Measurements from ENCODE around the gene MYOD1. TPM values are rescaled to one million over a fixed set of nuclear protein-coding genes. Genes with fewer than 3 reads are reported as not detected.

The MYOD1 gene
- total and polyA plus RNA-seq, 3 experiments from 2014 or later: not detected

DNA sequence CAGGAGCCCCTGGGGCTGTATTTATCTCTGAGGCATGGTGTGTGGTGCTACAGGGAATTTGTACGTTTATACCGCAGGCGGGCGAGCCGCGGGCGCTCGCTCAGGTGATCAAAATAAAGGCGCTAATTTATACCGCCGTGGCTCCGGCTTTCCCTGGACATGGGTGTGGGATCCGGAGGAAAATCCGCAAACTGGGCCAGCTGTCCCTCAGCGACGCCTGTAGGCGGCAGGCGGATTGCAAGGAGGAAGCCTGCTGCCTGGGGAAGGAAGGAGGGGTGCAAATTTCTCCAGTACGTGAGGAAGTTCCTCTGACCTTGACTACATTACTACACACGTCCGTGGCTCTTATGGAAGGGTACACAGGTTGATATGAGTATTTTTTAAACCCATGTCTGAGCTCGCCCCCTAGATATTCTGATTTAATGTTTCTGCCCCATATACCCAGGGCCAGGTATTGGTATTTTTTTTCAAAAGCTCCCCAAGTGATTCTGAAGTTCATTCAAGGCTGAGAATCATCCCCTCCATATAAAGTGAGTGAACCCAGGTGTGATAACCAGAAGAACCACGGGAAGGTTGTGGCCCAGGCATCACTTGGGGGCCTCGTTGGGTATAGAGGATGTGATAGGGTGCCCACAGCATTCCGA is 2.8 kb downstream of the MYOD1 start:
- Histone ChIP-seq H3K27ac (ENCODE audit: low read depth, low read length) (no peak overlapping the region), H3K4me1 (ENCODE audit: insufficient read depth, low read length) (no peaks in the 10 kb centered on the region), H3K9me3 (ENCODE audit: low read length) (no peaks in the 10 kb centered on the region), H3K4me3 (ENCODE audit: low read length) (no peak overlapping the region), H3K36me3 (ENCODE audit: insufficient read depth, low read length) (no peaks in the 10 kb centered on the region), H3K27me3 (ENCODE audit: insufficient read depth, low read length, poor library complexity, severe bottlenecking) (peaks cover 7% of the 10 kb centered on the region)
- Mint-ChIP-seq H3K9me3 (no peaks in the 10 kb centered on the region), H3K27me3 (peaks cover 31 to 44% of the 10 kb centered on the region in 2 donors), H3K4me1 (no peaks in the 10 kb centered on the region), H3K4me3 (no peak overlapping the region), H3K36me3 (no peaks in the 10 kb centered on the region), H3K27ac (no peak overlapping the region)
- ChIA-PET POLR2A (no interaction called here), CTCF (interaction anchor here (1.2 kb wide), 1 partner anchor 9 kb away, joined by 4 read pairs; no protein-coding TSS in a partner anchor)
- no peak for DNase-seq

- H3K27me3 Mint-ChIP-seq: peaks cover 33 to 54% of the 10 kb centered on the region in 2 donors
- CTCF ChIA-PET: no interaction called here
- H3K27me3 ChIP-seq (ENCODE audit: insufficient read depth, low read length, poor library complexity, severe bottlenecking): peaks cover 7% of the 10 kb centered on the region
Observed at GRCh38 chr11:17724020-17724908, 4.9 kb downstream of the MYOD1 start.

GRCh38 chr11:17725174-17725573 is 5.8 kb downstream of the MYOD1 start:
- H3K9me3 ChIP-seq (ENCODE audit: low read length): no peaks in the 10 kb centered on the region
- H3K4me3 ChIP-seq (ENCODE audit: low read length): no peak overlapping the region
- no peaks in the 10 kb centered on the region for H3K4me1 ChIP-seq (ENCODE audit: insufficient read depth, low read length)
- no peak overlapping the region for H3K27ac ChIP-seq (ENCODE audit: low read depth, low read length)
- H3K27me3 ChIP-seq (ENCODE audit: insufficient read depth, low read length, poor library complexity, severe bottlenecking): peaks cover 7% of the 10 kb centered on the region
- no peak overlapping the region for H3K4me3 Mint-ChIP-seq
- H3K36me3 Mint-ChIP-seq: no peaks in the 10 kb centered on the region
- no peak overlapping the region for H3K27ac Mint-ChIP-seq
- no peaks in the 10 kb centered on the region for H3K9me3 Mint-ChIP-seq
- ChIA-PET CTCF (no interaction called here), POLR2A (no interaction called here)
- no peaks in the 10 kb centered on the region for H3K4me1 Mint-ChIP-seq
- no peaks in the 10 kb centered on the region for H3K36me3 ChIP-seq (ENCODE audit: insufficient read depth, low read length)
- H3K27me3 Mint-ChIP-seq: peaks cover 38 to 59% of the 10 kb centered on the region in 2 donors
- DNase-seq: peak in 1 of 5 donors; percentile 8

More at GRCh38 chr11:17724020-17724908, 4.9 kb downstream of the MYOD1 start:
- H3K4me1 ChIP-seq (ENCODE audit: insufficient read depth, low read length): no peaks in the 10 kb centered on the region
- no peaks in the 10 kb centered on the region for H3K36me3 ChIP-seq (ENCODE audit: insufficient read depth, low read length)
- no peak overlapping the region for H3K27ac Mint-ChIP-seq
- DNase-seq: peak in 1 of 5 donors; percentile 13
- no peaks in the 10 kb centered on the region for H3K9me3 ChIP-seq (ENCODE audit: low read length)
- H3K4me1 Mint-ChIP-seq: no peaks in the 10 kb centered on the region
- no peak overlapping the region for H3K4me3 ChIP-seq (ENCODE audit: low read length)
- H3K27ac ChIP-seq (ENCODE audit: low read depth, low read length): no peak overlapping the region
- H3K9me3 Mint-ChIP-seq: no peaks in the 10 kb centered on the region
- no peak overlapping the region for H3K4me3 Mint-ChIP-seq
- H3K36me3 Mint-ChIP-seq: no peaks in the 10 kb centered on the region
- POLR2A ChIA-PET: no interaction called here

- Histone ChIP-seq H3K27me3 (ENCODE audit: insufficient read depth, low read length, poor library complexity, severe bottlenecking) (peaks cover 14% of the 10 kb centered on the region), H3K36me3 (ENCODE audit: insufficient read depth, low read length) (no peaks in the 10 kb centered on the region), H3K4me3 (ENCODE audit: low read length) (no peak overlapping the region), H3K4me1 (ENCODE audit: insufficient read depth, low read length) (no peaks in the 10 kb centered on the region), H3K27ac (ENCODE audit: low read depth, low read length) (no peak overlapping the region), H3K9me3 (ENCODE audit: low read length) (no peaks in the 10 kb centered on the region)
- ChIA-PET POLR2A (no interaction called here), CTCF (interaction anchor here (0.8 to 2.1 kb wide), 10 partner anchors 8 to 346 kb away, joined by 3 to 8 read pairs (median 4); no protein-coding TSS in a partner anchor)
- H3K27me3 Mint-ChIP-seq: peaks cover 42 to 68% of the 10 kb centered on the region in 2 donors
- H3K27ac Mint-ChIP-seq: no peak overlapping the region
- H3K9me3 Mint-ChIP-seq: no peaks in the 10 kb centered on the region
- no peak overlapping the region for H3K4me3 Mint-ChIP-seq
- H3K4me1 Mint-ChIP-seq: peaks cover 3 to 9% (median 7%) of the 10 kb centered on the region in 3 donors
- peak in 1 of 5 donors; percentile 22 for DNase-seq
- H3K36me3 Mint-ChIP-seq: no peaks in the 10 kb centered on the region
Observed at GRCh38 chr11:17730137-17730536, 10.8 kb downstream of the MYOD1 start.

GRCh38 chr11:17730608-17731462 is 11.5 kb downstream of the MYOD1 start:
- Mint-ChIP-seq H3K4me1 (peaks cover 3 to 9% (median 7%) of the 10 kb centered on the region in 3 donors), H3K9me3 (no peaks in the 10 kb centered on the region), H3K27ac (no peak overlapping the region), H3K36me3 (no peaks in the 10 kb centered on the region), H3K27me3 (peaks cover 39 to 63% of the 10 kb centered on the region in 2 donors), H3K4me3 (no peak overlapping the region)
- POLR2A ChIA-PET: no interaction called here
- no peak overlapping the region for H3K27ac ChIP-seq (ENCODE audit: low read depth, low read length)
- H3K36me3 ChIP-seq (ENCODE audit: insufficient read depth, low read length): no peaks in the 10 kb centered on the region
- H3K27me3 ChIP-seq (ENCODE audit: insufficient read depth, low read length, poor library complexity, severe bottlenecking): peaks cover 14% of the 10 kb centered on the region
- H3K4me1 ChIP-seq (ENCODE audit: insufficient read depth, low read length): no peaks in the 10 kb centered on the region
- H3K9me3 ChIP-seq (ENCODE audit: low read length): no peaks in the 10 kb centered on the region
- no peak overlapping the region for H3K4me3 ChIP-seq (ENCODE audit: low read length)
- peak; percentile 12 to 58 (median 15) for DNase-seq
- CTCF ChIA-PET: interaction anchor here (0.7 to 2.1 kb wide), 17 partner anchors 8 to 347 kb away, joined by 3 to 8 read pairs (median 4); partner anchors contain the start of gene MYOD1

- peak in 1 of 5 donors; percentile 29 for DNase-seq
- POLR2A ChIA-PET: no interaction called here
- no peak overlapping the region for H3K27ac ChIP-seq (ENCODE audit: low read depth, low read length)
- Mint-ChIP-seq H3K9me3 (no peaks in the 10 kb centered on the region), H3K4me1 (peaks cover 5 to 12% (median 9%) of the 10 kb centered on the region in 3 donors), H3K4me3 (no peak overlapping the region), H3K36me3 (peaks cover 0 to 2% (median 0%) of the 10 kb centered on the region in 3 donors), H3K27ac (peak overlapping the region in 1 of 8 donors; percentile 34), H3K27me3 (peaks cover 47 to 68% of the 10 kb centered on the region in 2 donors)
- CTCF ChIA-PET: interaction anchor here (0.8 to 1.7 kb wide), 2 partner anchors 16 to 19 kb away, joined by 3 read pairs; no protein-coding TSS in a partner anchor
- no peaks in the 10 kb centered on the region for H3K4me1 ChIP-seq (ENCODE audit: insufficient read depth, low read length)
- peaks cover 19% of the 10 kb centered on the region for H3K27me3 ChIP-seq (ENCODE audit: insufficient read depth, low read length, poor library complexity, severe bottlenecking)
- no peak overlapping the region for H3K4me3 ChIP-seq (ENCODE audit: low read length)
- no peaks in the 10 kb centered on the region for H3K36me3 ChIP-seq (ENCODE audit: insufficient read depth, low read length)
- no peaks in the 10 kb centered on the region for H3K9me3 ChIP-seq (ENCODE audit: low read length)
Observed at GRCh38 chr11:17733261-17733660, 13.9 kb downstream of the MYOD1 start.

GRCh38 chr11:17734418-17734911 is 15.1 kb downstream of the MYOD1 start, which contains the start of gene KCNC1:
Gene KCNC1 (plus strand): TSS chr11:17734781. CDS start chr11:17736003, 1,222 bp downstream.
- Mint-ChIP-seq H3K36me3 (peaks cover 0 to 2% (median 0%) of the 10 kb centered on the region in 3 donors), H3K27ac (peak within 1 kb of the TSS in 1 of 8 donors; percentile 77), H3K27me3 (peaks cover 42 to 63% of the 10 kb centered on the region in 2 donors), H3K4me1 (peaks cover 5 to 12% (median 9%) of the 10 kb centered on the region in 3 donors), H3K9me3 (no peaks in the 10 kb centered on the region), H3K4me3 (peak within 1 kb of the TSS in 5 of 7 donors; percentile 26 to 59 (median 47))
- H3K27me3 ChIP-seq (ENCODE audit: insufficient read depth, low read length, poor library complexity, severe bottlenecking): peaks cover 19% of the 10 kb centered on the region
- H3K4me3 ChIP-seq (ENCODE audit: low read length): no peak within 1 kb of the TSS
- H3K36me3 ChIP-seq (ENCODE audit: insufficient read depth, low read length): no peaks in the 10 kb centered on the region
- POLR2A ChIA-PET: no interaction called here
- DNase-seq: peak in 1 of 5 donors; percentile 42
- H3K27ac ChIP-seq (ENCODE audit: low read depth, low read length): no peak within 1 kb of the TSS
- no peaks in the 10 kb centered on the region for H3K9me3 ChIP-seq (ENCODE audit: low read length)
- CTCF ChIA-PET: interaction anchor here (1.7 kb wide), 1 partner anchor 15 kb away, joined by 3 read pairs; no protein-coding TSS in a partner anchor
- no peaks in the 10 kb centered on the region for H3K4me1 ChIP-seq (ENCODE audit: insufficient read depth, low read length)
